ENCODE measurements around the gene WNT9B. TPM values are rescaled to one million over a fixed set of nuclear protein-coding genes. Genes with fewer than 3 reads are reported as not detected.

Gene WNT9B
- total RNA-seq, 4 donors from 2014 or later, result 0.42 to 0.66 (median 0.65) TPM; not detected in 1

GRCh38 chr17:46859996-46860395, 8.6 kb downstream of the WNT9B start:
- 80% methylated on average over 5 of the region's 5 CpGs for WGBS
- H3K4me1 ChIP-seq, result no peaks in the 10 kb centered on the region
- peaks cover 0 to 39% (median 0%) of the 10 kb centered on the region in 4 donors for H3K27me3 ChIP-seq
- no peak overlapping the region for H3K27ac ChIP-seq (replicated peaks in 1 of 4)
- no peak for TF ChIP-seq POLR2AphosphoS5 (IDR thresholded peaks at IDR 0.05)
- no peak for TF ChIP-seq CTCF (IDR thresholded peaks at IDR 0.05)
- no peak for TF ChIP-seq POLR2A (IDR thresholded peaks at IDR 0.05; ENCODE audit: low read depth)
- TF ChIP-seq EP300 (IDR thresholded peaks at IDR 0.05), result no peak
- no peaks in the 10 kb centered on the region for H3K9me3 ChIP-seq
- no peak overlapping the region for H3K4me3 ChIP-seq
- intact Hi-C loops (cut with DNase I), result no loop called here
- no peaks in the 10 kb centered on the region for H3K36me3 ChIP-seq
- DNase-seq (ENCODE audit: extremely low spot score), result no peak

- H3K27ac ChIP-seq (replicated peaks in 1 of 4), result no peak overlapping the region
- H3K4me3 ChIP-seq, result no peak overlapping the region
- WGBS, result 38% methylated on average over 9 of the region's 13 CpGs
- no peaks in the 10 kb centered on the region for H3K36me3 ChIP-seq
- no peaks in the 10 kb centered on the region for H3K4me1 ChIP-seq
- no peaks in the 10 kb centered on the region for H3K9me3 ChIP-seq
- TF ChIP-seq CTCF (IDR thresholded peaks at IDR 0.05), result no peak
- no peak for TF ChIP-seq EP300 (IDR thresholded peaks at IDR 0.05)
- no peak for TF ChIP-seq POLR2A (IDR thresholded peaks at IDR 0.05; ENCODE audit: low read depth)
- TF ChIP-seq POLR2AphosphoS5 (IDR thresholded peaks at IDR 0.05), result no peak
- DNase-seq (ENCODE audit: extremely low spot score), result no peak
- intact Hi-C loops (cut with DNase I), result no loop called here
- peaks cover 0 to 39% (median 0%) of the 10 kb centered on the region in 4 donors for H3K27me3 ChIP-seq
Observed at GRCh38 chr17:46862949-46863348, 11.6 kb downstream of the WNT9B start.

GRCh38 chr17:46863383-46864121, 12.2 kb downstream of the WNT9B start:
- intact Hi-C loops (cut with DNase I), result no loop called here
- DNase-seq (ENCODE audit: extremely low spot score), result no peak
- H3K27ac ChIP-seq (replicated peaks in 1 of 4), result no peak overlapping the region
- TF ChIP-seq EP300 (IDR thresholded peaks at IDR 0.05) (no peak), POLR2AphosphoS5 (IDR thresholded peaks at IDR 0.05) (no peak), POLR2A (IDR thresholded peaks at IDR 0.05; ENCODE audit: low read depth) (no peak), CTCF (IDR thresholded peaks at IDR 0.05) (no peak)
- no peaks in the 10 kb centered on the region for H3K36me3 ChIP-seq
- H3K4me3 ChIP-seq, result no peak overlapping the region
- H3K9me3 ChIP-seq, result no peaks in the 10 kb centered on the region
- WGBS, result 87% methylated on average over 5 of the region's 8 CpGs
- H3K27me3 ChIP-seq, result peaks cover 0 to 39% (median 0%) of the 10 kb centered on the region in 4 donors
- H3K4me1 ChIP-seq, result no peaks in the 10 kb centered on the region

GRCh38 chr17:46865100-46865499, 13.7 kb downstream of the WNT9B start:
- WGBS, result 38% methylated on average over 7 of the region's 8 CpGs
- DNase-seq (ENCODE audit: extremely low spot score), result no peak
- intact Hi-C loops (cut with DNase I), result no loop called here
- Histone ChIP-seq H3K27me3 (peaks cover 0 to 39% (median 0%) of the 10 kb centered on the region in 4 donors), H3K4me3 (no peak overlapping the region), H3K27ac (replicated peaks in 1 of 4) (no peak overlapping the region), H3K9me3 (no peaks in the 10 kb centered on the region), H3K36me3 (no peaks in the 10 kb centered on the region), H3K4me1 (no peaks in the 10 kb centered on the region)
- TF ChIP-seq CTCF (IDR thresholded peaks at IDR 0.05) (no peak), POLR2A (IDR thresholded peaks at IDR 0.05; ENCODE audit: low read depth) (no peak), EP300 (IDR thresholded peaks at IDR 0.05) (no peak), POLR2AphosphoS5 (IDR thresholded peaks at IDR 0.05) (no peak)

Data from esophagus muscularis mucosa (tissue), 4 donors.